ENCODE measurements around the gene HOXA9.
A peak's percentile ranks its signal among the peaks of the same experiment; 100 is the strongest.

DNA sequence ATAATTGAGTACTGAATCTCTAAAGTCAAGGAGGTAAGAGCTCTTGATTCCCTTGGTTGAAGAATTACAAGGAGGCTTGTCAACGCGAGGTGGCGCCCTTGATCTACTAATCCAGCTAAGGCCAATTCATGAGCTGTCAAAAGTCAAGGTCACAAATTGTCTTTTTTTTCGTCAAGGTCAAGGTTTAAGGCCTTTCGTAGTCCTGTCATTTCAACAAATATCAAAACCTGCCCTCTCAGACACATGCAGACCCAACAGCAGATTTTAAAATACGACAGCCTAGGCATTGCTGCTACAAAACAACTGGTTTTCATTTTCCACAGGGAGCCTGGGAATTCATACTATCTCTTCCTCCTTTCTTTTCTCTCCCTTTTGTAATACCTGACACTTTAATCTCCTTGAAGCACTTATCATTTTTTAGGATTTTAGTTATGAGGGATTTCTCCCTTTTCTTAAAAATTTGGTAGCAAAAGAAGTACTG lies 31.0 kb upstream of the HOXA9 start:
- TF ChIP-seq, protein P1, sequence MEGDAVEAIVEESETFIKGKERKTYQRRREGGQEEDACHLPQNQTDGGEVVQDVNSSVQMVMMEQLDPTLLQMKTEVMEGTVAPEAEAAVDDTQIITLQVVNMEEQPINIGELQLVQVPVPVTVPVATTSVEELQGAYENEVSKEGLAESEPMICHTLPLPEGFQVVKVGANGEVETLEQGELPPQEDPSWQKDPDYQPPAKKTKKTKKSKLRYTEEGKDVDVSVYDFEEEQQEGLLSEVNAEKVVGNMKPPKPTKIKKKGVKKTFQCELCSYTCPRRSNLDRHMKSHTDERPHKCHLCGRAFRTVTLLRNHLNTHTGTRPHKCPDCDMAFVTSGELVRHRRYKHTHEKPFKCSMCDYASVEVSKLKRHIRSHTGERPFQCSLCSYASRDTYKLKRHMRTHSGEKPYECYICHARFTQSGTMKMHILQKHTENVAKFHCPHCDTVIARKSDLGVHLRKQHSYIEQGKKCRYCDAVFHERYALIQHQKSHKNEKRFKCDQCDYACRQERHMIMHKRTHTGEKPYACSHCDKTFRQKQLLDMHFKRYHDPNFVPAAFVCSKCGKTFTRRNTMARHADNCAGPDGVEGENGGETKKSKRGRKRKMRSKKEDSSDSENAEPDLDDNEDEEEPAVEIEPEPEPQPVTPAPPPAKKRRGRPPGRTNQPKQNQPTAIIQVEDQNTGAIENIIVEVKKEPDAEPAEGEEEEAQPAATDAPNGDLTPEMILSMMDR (conservative IDR thresholded peaks at IDR 0.05 in 1 of 2, IDR thresholded peaks at IDR 0.05 in 1 of 2; ENCODE audit: extremely low read depth in 1 of 2, insufficient read depth in 1 of 2, low read depth in 1 of 2, low read length in 2 of 2), result peak; percentile 74 to 85
- peak; percentile 21 for TF ChIP-seq EZH2 (IDR thresholded peaks at IDR 0.05; ENCODE audit: borderline replicate concordance, low read length)

Measured in mammary epithelial cell (primary cell).